WTC11 (cell line): ENCODE measurements around the gene TESK2. TPM values are rescaled to one million over a fixed set of nuclear protein-coding genes. Genes with fewer than 3 reads are reported as not detected.

Experiments
- ATAC-seq: fragments of 200-7000 bp; cut with Tn5 transposase; 2 replicates; pipeline ENCODE4 v1.10.0; 2021; ENCODE audit warnings: mild to moderate bottlenecking, moderate library complexity
- CTCF ChIA-PET: fragments of 300-600 bp; sonication (Branson Sonifier 250); formaldehyde crosslinking; loops from one replicate; lab custom pipeline; 2021; ENCODE audit warnings: antibody characterized with exemption; lab: Charles Lee
- POLR2A ChIA-PET: fragments of 350-600 bp; sonication (Branson Sonifier 250); formaldehyde crosslinking; loops from one replicate; lab custom pipeline; 2021; ENCODE audit warnings: antibody characterized with exemption; lab: Charles Lee
- DNase-seq: peaks from one replicate; pipeline ENCODE4 v3.0.0; 2021; ENCODE audit warnings: low spot score
- H3K27ac Mint-ChIP-seq: 2 replicates; pipeline ENCODE4 v1.8.0; 2021; ENCODE audit warnings: mixed read lengths
- H3K27me3 Mint-ChIP-seq: 2 replicates; pipeline ENCODE4 v1.8.0; 2021; ENCODE audit warnings: low read depth, mild to moderate bottlenecking, moderate library complexity, mixed read lengths
- H3K36me3 Mint-ChIP-seq: 2 replicates; pipeline ENCODE4 v1.8.0; 2021; ENCODE audit warnings: mixed read lengths
- H3K4me1 Mint-ChIP-seq: 2 replicates; pipeline ENCODE4 v1.8.0; 2022; ENCODE audit warnings: mixed read lengths
- H3K4me3 Mint-ChIP-seq: 2 replicates; pipeline ENCODE4 v1.8.0; 2021; ENCODE audit warnings: mild to moderate bottlenecking, moderate library complexity, mixed read lengths
- H3K9me3 Mint-ChIP-seq: 2 replicates; pipeline ENCODE4 v1.8.0; 2021; ENCODE audit warnings: mixed read lengths
- AFF4 ChIP-seq: sonication (generic); formaldehyde crosslinking; IDR thresholded peaks from 2 replicates; pipeline ENCODE4 v1.8.1; 2023; ENCODE audit warnings: mild to moderate bottlenecking, missing genetic modification reagents, borderline replicate concordance
- ATF6 ChIP-seq: sonication (generic); formaldehyde crosslinking; IDR thresholded peaks from 2 replicates; pipeline ENCODE4 v1.8.1; 2023; ENCODE audit warnings: mild to moderate bottlenecking, missing genetic modification reagents
- ELF4 ChIP-seq: sonication (generic); formaldehyde crosslinking; IDR thresholded peaks from 2 replicates; pipeline ENCODE4 v1.8.1; 2022; ENCODE audit warnings: low read depth, mild to moderate bottlenecking, moderate library complexity, missing genetic modification reagents
- GABPB1 ChIP-seq: sonication (generic); formaldehyde crosslinking; IDR thresholded peaks from 2 replicates; pipeline ENCODE4 v1.8.1; 2023; ENCODE audit warnings: mild to moderate bottlenecking, missing genetic modification reagents
- HMGXB4 ChIP-seq: sonication (generic); formaldehyde crosslinking; IDR thresholded peaks from 2 replicates; pipeline ENCODE4 v1.8.1; 2023; ENCODE audit warnings: mild to moderate bottlenecking, moderate library complexity, missing genetic modification reagents
- MYBL2 ChIP-seq: sonication (generic); formaldehyde crosslinking; IDR thresholded peaks from 2 replicates; pipeline ENCODE4 v1.8.1; 2023; ENCODE audit warnings: mild to moderate bottlenecking, moderate library complexity, missing genetic modification reagents
- NFE2L1 ChIP-seq: sonication (generic); formaldehyde crosslinking; IDR thresholded peaks from 2 replicates; pipeline ENCODE4 v1.8.1; 2023; ENCODE audit warnings: missing genetic modification reagents
- NFYB ChIP-seq: sonication (generic); formaldehyde crosslinking; conservative IDR thresholded peaks from 2 replicates; pipeline ENCODE4 v1.8.0; 2022; ENCODE audit warnings: low read depth, missing genetic modification reagents
- TEAD4 ChIP-seq: sonication (generic); formaldehyde crosslinking; IDR thresholded peaks from 2 replicates; pipeline ENCODE4 v1.8.0; 2022; ENCODE audit warnings: mild to moderate bottlenecking, missing genetic modification reagents
- ZNF425 ChIP-seq: fragments of 250-450 bp; sonication (Bioruptor Pico); conservative IDR thresholded peaks from 2 replicates; pipeline ENCODE4 v1.9.0; 2021; ENCODE audit warnings: mild to moderate bottlenecking
- ZNF512 ChIP-seq: sonication (generic); formaldehyde crosslinking; IDR thresholded peaks from 2 replicates; pipeline ENCODE4 v1.8.1; 2022; ENCODE audit warnings: missing genetic modification reagents, borderline replicate concordance
- total RNA-seq: library from RNA; stranded (reverse); gene quantifications from 3 replicates; pipeline ENCODE4 v1.2.3, GENCODE V29; 2021
- TF ChIP-seq, protein P1 (sequence below): fragments of 250-450 bp; sonication (Bioruptor Pico); IDR thresholded peaks from 2 replicates; pipeline ENCODE4 v1.9.0; 2021; ENCODE audit warnings: mild to moderate bottlenecking, borderline replicate concordance
- TF ChIP-seq, protein P2 (sequence below): fragments of 250-450 bp; sonication (Bioruptor Pico); IDR thresholded peaks from 2 replicates; pipeline ENCODE4 v1.9.0; 2021; ENCODE audit warnings: moderate library complexity, mild to moderate bottlenecking, inconsistent platforms, borderline replicate concordance

TESK2 gene
- total RNA-seq, 1 experiment from 2014 or later = 13.3 TPM

DNA sequence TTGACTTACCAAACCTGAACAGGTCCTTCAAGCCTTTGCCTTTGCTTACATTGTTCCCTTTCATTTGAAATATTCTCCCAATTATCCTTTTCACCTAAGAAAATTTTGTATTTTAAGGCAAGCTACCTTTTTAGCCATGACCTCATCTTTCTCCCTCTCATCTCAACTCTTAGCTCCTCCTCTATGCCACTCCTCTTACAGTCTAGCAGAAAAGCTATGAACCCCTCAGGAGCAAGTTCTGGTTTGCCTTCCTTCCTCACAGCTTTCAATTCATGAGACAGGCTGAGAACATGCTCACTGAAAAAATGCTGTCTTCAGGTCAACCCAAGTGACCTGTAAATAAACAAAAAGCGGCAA lies 142.4 kb downstream of the TESK2 start (continued):
- no peak for TF ChIP-seq AFF4 (CRISPR knock-in tag)
- TF ChIP-seq ATF6 (CRISPR knock-in tag) = no peak
- TF ChIP-seq TEAD4 (CRISPR knock-in tag) = no peak

- ChIA-PET CTCF (interaction anchor here (0.8 to 2.6 kb wide), 5 partner anchors 12 to 334 kb away, joined by 3 to 10 read pairs (median 4); partner anchors contain the start of gene TESK2), POLR2A (interaction anchor here (1.0 to 1.2 kb wide), 2 partner anchors 9 to 174 kb away, joined by 3 to 4 read pairs; partner anchors contain the start of gene PRDX1)
- Mint-ChIP-seq H3K4me1 (no peaks in the 10 kb centered on the region), H3K4me3 (no peak overlapping the region), H3K27ac (no peak overlapping the region), H3K9me3 (no peaks in the 10 kb centered on the region), H3K36me3 (peaks cover 9% of the 10 kb centered on the region; the same call in 1 of the 2 replicates), H3K27me3 (no peaks in the 10 kb centered on the region)
- no peak for DNase-seq
- no peak for ATAC-seq
- TF ChIP-seq ZNF425 (CRISPR knock-in tag) (no peak), NFYB (CRISPR knock-in tag) (no peak), ELF4 (no peak), HMGXB4 (no peak), AFF4 (CRISPR knock-in tag) (no peak), ZNF512 (CRISPR knock-in tag) (no peak), NFE2L1 (CRISPR knock-in tag) (no peak), GABPB1 (CRISPR knock-in tag) (no peak), MYBL2 (CRISPR knock-in tag) (no peak)
- TF ChIP-seq, protein P1, sequence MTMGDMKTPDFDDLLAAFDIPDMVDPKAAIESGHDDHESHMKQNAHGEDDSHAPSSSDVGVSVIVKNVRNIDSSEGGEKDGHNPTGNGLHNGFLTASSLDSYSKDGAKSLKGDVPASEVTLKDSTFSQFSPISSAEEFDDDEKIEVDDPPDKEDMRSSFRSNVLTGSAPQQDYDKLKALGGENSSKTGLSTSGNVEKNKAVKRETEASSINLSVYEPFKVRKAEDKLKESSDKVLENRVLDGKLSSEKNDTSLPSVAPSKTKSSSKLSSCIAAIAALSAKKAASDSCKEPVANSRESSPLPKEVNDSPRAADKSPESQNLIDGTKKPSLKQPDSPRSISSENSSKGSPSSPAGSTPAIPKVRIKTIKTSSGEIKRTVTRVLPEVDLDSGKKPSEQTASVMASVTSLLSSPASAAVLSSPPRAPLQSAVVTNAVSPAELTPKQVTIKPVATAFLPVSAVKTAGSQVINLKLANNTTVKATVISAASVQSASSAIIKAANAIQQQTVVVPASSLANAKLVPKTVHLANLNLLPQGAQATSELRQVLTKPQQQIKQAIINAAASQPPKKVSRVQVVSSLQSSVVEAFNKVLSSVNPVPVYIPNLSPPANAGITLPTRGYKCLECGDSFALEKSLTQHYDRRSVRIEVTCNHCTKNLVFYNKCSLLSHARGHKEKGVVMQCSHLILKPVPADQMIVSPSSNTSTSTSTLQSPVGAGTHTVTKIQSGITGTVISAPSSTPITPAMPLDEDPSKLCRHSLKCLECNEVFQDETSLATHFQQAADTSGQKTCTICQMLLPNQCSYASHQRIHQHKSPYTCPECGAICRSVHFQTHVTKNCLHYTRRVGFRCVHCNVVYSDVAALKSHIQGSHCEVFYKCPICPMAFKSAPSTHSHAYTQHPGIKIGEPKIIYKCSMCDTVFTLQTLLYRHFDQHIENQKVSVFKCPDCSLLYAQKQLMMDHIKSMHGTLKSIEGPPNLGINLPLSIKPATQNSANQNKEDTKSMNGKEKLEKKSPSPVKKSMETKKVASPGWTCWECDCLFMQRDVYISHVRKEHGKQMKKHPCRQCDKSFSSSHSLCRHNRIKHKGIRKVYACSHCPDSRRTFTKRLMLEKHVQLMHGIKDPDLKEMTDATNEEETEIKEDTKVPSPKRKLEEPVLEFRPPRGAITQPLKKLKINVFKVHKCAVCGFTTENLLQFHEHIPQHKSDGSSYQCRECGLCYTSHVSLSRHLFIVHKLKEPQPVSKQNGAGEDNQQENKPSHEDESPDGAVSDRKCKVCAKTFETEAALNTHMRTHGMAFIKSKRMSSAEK (CRISPR knock-in tag) = no peak
- TF ChIP-seq, protein P2, sequence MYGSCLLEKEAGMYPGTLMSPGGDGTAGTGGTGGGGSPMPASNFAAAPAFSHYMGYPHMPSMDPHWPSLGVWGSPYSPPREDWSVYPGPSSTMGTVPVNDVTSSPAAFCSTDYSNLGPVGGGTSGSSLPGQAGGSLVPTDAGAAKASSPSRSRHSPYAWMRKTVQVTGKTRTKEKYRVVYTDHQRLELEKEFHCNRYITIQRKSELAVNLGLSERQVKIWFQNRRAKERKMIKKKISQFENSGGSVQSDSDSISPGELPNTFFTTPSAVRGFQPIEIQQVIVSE (CRISPR knock-in tag) = no peak
Measured at GRCh38 chr1:45348020-45348419, 142.9 kb downstream of the TESK2 start.
